OCI-LY7 (cell line): ENCODE data around the gene ARSK. TPM values are rescaled to one million over a fixed set of nuclear protein-coding genes. Genes with fewer than 3 reads are reported as not detected.

ENCODE experiments used
- BruUV-seq: library from RNA; stranded (reverse); fragments of 400-500 nt; replicated peaks from 2 replicates; lab custom pipeline; 2021; lab: Mats Ljungman, UMichigan
- CTCF ChIA-PET: fragments of 300-600 bp; sonication (Branson Sonifier 250); formaldehyde crosslinking; loops from one replicate; lab custom pipeline; 2022; ENCODE audit warnings: antibody characterized with exemption; ENCODE audit not compliant: unreplicated experiment; lab: Charles Lee
- POLR2A ChIA-PET: fragments of 300-600 bp; sonication (Branson Sonifier 250); formaldehyde crosslinking; loops from one replicate; lab custom pipeline; 2022; ENCODE audit warnings: antibody characterized with exemption; lab: Charles Lee
- DNase-seq: peaks from one replicate; pipeline ENCODE4 v3.0.0-alpha.2; 2015; ENCODE audit warnings: low spot score
- H2AFZ ChIP-seq: fragments of 200-600 bp; sonication (generic), shearing (Covaris generic); 2 replicates; pipeline ENCODE4 v1.6.1; 2014; ENCODE audit warnings: mild to moderate bottlenecking, antibody characterized with exemption, low read length, moderate library complexity
- H3K27ac ChIP-seq: fragments of 200-600 bp; sonication (generic); 2 replicates; pipeline ENCODE4 v1.5.1; 2014; ENCODE audit warnings: mixed run types, low read depth, mild to moderate bottlenecking, moderate library complexity, low read length, inconsistent platforms; ENCODE audit not compliant: poor library complexity, severe bottlenecking
- H3K36me3 ChIP-seq: fragments of 200-600 bp; sonication (generic); 2 replicates; pipeline ENCODE4 v1.6.1; 2014; ENCODE audit warnings: mild to moderate bottlenecking, antibody characterized with exemption, low read length, moderate library complexity, mixed read lengths; ENCODE audit not compliant: insufficient read depth
- H3K4me1 ChIP-seq: fragments of 200-600 bp; sonication (generic); 2 replicates; pipeline ENCODE4 v1.5.1; 2014; ENCODE audit warnings: mild to moderate bottlenecking, low read length; ENCODE audit not compliant: insufficient read depth, poor library complexity, severe bottlenecking
- H3K4me2 ChIP-seq: fragments of 200-600 bp; sonication (generic); 2 replicates; pipeline ENCODE4 v1.6.1; 2014; ENCODE audit warnings: mild to moderate bottlenecking, low read length
- H3K4me3 ChIP-seq: fragments of 200-600 bp; sonication (generic); 2 replicates; pipeline ENCODE4 v1.5.1; 2014; ENCODE audit warnings: mild to moderate bottlenecking, low read depth, low read length; ENCODE audit not compliant: poor library complexity, severe bottlenecking
- H3K79me2 ChIP-seq: fragments of 200-600 bp; sonication (generic); 2 replicates; pipeline ENCODE4 v1.6.1; 2016; ENCODE audit warnings: low read depth, mild to moderate bottlenecking, low read length, moderate library complexity, mixed read lengths; ENCODE audit not compliant: insufficient read depth
- H3K9me2 ChIP-seq: fragments of 200-600 bp; sonication (generic); 2 replicates; pipeline ENCODE4 v1.6.1; 2016; ENCODE audit warnings: mild to moderate bottlenecking, low read length, mixed read lengths; ENCODE audit not compliant: insufficient read depth
- H3K9me3 ChIP-seq: fragments of 200-600 bp; sonication (generic); 2 replicates; pipeline ENCODE4 v1.6.1; 2014; ENCODE audit warnings: mild to moderate bottlenecking, mixed run types, low read length, mixed read lengths
- H4K20me1 ChIP-seq: fragments of 200-600 bp; sonication (generic); 2 replicates; pipeline ENCODE4 v1.6.1; 2014; ENCODE audit warnings: mild to moderate bottlenecking, antibody characterized with exemption, low read length, moderate library complexity, mixed read lengths; ENCODE audit not compliant: insufficient read depth
- CTCF ChIP-seq: fragments of 200-600 bp; sonication (generic); conservative IDR thresholded peaks from 2 replicates; pipeline ENCODE4 v1.5.1; 2014; ENCODE audit warnings: mild to moderate bottlenecking, antibody characterized with exemption, low read length, moderate library complexity, mixed read lengths
- EZH2phosphoT487 ChIP-seq: fragments of 200-600 bp; sonication (generic); IDR thresholded peaks from 2 replicates; pipeline ENCODE4 v1.6.1; 2018; ENCODE audit warnings: low read depth, borderline replicate concordance, mild to moderate bottlenecking, mixed run types, antibody characterized with exemption, low read length, moderate library complexity, mixed read lengths
- intact Hi-C: fragments of 100-400 bp; cut with micrococcal nuclease; formaldehyde crosslinking; loops from one replicate; pipeline ENCODE4 v1.10.0; 2022; ENCODE audit not compliant: unreplicated experiment
- total RNA-seq, 2 experiments: library from RNA; depleted of rRNA in 1 of 2; stranded (reverse); fragments of >200 nt in 1 of 2; shearing (Covaris generic) in 1 of 2; gene quantifications; 2 replicates each; pipeline ENCODE4 v1.2.3, GENCODE V29; 2014 to 2022

Gene ARSK
- total RNA-seq, 2 experiments from 2014 or later, result 5.2 to 5.9 TPM

GRCh38 chr5:95619514-95620029, 64.7 kb downstream of the ARSK start:
- no peak overlapping the region for H3K4me3 ChIP-seq
- peak overlapping the region; percentile 29; the same call in 1 of the 2 replicates for H3K4me2 ChIP-seq
- H2AFZ ChIP-seq, result no peak overlapping the region
- ChIA-PET CTCF (no interaction called here), POLR2A (interaction anchor here (0.6 kb wide), 1 partner anchor 56 kb away, joined by 3 read pairs; no protein-coding TSS in a partner anchor)
- H3K79me2 ChIP-seq, result no peaks in the 10 kb centered on the region
- no peaks in the 10 kb centered on the region for H3K36me3 ChIP-seq
- H3K9me3 ChIP-seq, result no peaks in the 10 kb centered on the region
- TF ChIP-seq CTCF (no peak), EZH2phosphoT487 (no peak)
- no TSS peak for BruUV-seq
- intact Hi-C loops, result no loop called here
- DNase-seq, result no peak
- H3K4me1 ChIP-seq, result no peaks in the 10 kb centered on the region
- H4K20me1 ChIP-seq, result no peaks in the 10 kb centered on the region
- no peaks in the 10 kb centered on the region for H3K9me2 ChIP-seq
- no peak overlapping the region for H3K27ac ChIP-seq

GRCh38 chr5:95620030-95620869, 65.3 kb downstream of the ARSK start, which contains the start of gene GPR150:
GPR150 (plus strand) TSS chr5:95620087; CDS start chr5:95620276, 189 bp downstream.
- no peaks in the 10 kb centered on the region for H3K36me3 ChIP-seq
- no peak within 1 kb of the TSS for H2AFZ ChIP-seq
- TF ChIP-seq EZH2phosphoT487, result no peak
- no peak for TF ChIP-seq CTCF
- H3K9me3 ChIP-seq, result no peaks in the 10 kb centered on the region
- H3K4me3 ChIP-seq, result no peak within 1 kb of the TSS
- no peaks in the 10 kb centered on the region for H3K9me2 ChIP-seq
- BruUV-seq, result no TSS peak
- intact Hi-C loops, result no loop called here
- peak within 1 kb of the TSS; percentile 29; the same call in 1 of the 2 replicates for H3K4me2 ChIP-seq
- POLR2A ChIA-PET, result no interaction called here
- CTCF ChIA-PET, result no interaction called here
- no peaks in the 10 kb centered on the region for H3K79me2 ChIP-seq
- H4K20me1 ChIP-seq, result no peaks in the 10 kb centered on the region
- no peaks in the 10 kb centered on the region for H3K4me1 ChIP-seq
- DNase-seq, result no peak
- no peak within 1 kb of the TSS for H3K27ac ChIP-seq
